Activated naive CD4-positive, alpha-beta T cell treated with anti-CD3 and anti-CD28 coated beads for 36 hours (primary cell): ENCODE data around the gene PTCRA. TPM values are rescaled to one million over a fixed set of nuclear protein-coding genes. Genes with fewer than 3 reads are reported as not detected.

ENCODE experiments used
- CTCF ChIA-PET: fragments of 350-600 bp; sonication (Branson Sonifier 250); formaldehyde crosslinking; loops from one replicate; lab custom pipeline; 2021; ENCODE audit warnings: antibody characterized with exemption; lab: Charles Lee
- DNase-seq: peaks from one replicate; pipeline ENCODE4 v3.0.0-alpha.2; 2020
- H3K27ac Mint-ChIP-seq: one replicate; pipeline ENCODE4 v1.8.0; 2021; ENCODE audit warnings: mild to moderate bottlenecking, mixed read lengths
- H3K27me3 Mint-ChIP-seq: one replicate; pipeline ENCODE4 v1.8.0; 2021; ENCODE audit warnings: low read depth, mixed read lengths
- H3K36me3 Mint-ChIP-seq: one replicate; pipeline ENCODE4 v1.8.0; 2021; ENCODE audit warnings: low read depth, mixed read lengths
- H3K4me1 Mint-ChIP-seq: one replicate; pipeline ENCODE4 v1.8.0; 2021; ENCODE audit warnings: low read depth, mixed read lengths
- H3K4me3 Mint-ChIP-seq: one replicate; pipeline ENCODE4 v1.8.0; 2021; ENCODE audit warnings: mild to moderate bottlenecking, moderate library complexity, mixed read lengths
- H3K9me3 Mint-ChIP-seq: one replicate; pipeline ENCODE4 v1.8.0; 2021; ENCODE audit warnings: mixed read lengths
- intact Hi-C: fragments of 100-400 bp; cut with micrococcal nuclease; formaldehyde crosslinking; loops from one replicate; pipeline ENCODE4 v1.15.1; 2023
- total RNA-seq, 2 experiments: library from RNA; stranded (reverse); gene quantifications; one replicate each; pipeline ENCODE4 v1.2.3, GENCODE V29; 2021

PTCRA gene
- total RNA-seq, 2 experiments from 2014 or later: not detected

DNA sequence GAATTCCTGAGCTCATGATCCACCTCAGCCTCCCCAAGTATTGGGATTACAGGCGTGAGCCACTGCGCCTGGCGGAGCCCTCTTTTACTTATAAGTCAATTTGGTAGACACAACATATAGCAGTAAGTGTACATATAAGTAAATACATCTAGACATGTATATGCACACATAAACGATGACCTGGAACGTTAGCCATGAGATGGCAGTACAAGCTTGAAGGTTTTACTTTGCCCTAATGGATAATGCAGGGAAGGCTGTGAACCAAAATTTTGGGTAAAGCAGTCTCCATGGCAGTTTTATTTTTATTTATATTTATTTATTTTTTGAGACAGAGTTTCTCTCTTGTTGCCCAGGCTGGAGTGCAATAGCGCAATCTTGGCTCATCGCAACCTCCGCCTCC is 42.3 kb downstream of the PTCRA start:
- CTCF ChIA-PET: interaction anchor here (0.6 to 1.6 kb wide), 4 partner anchors 22 to 185 kb away, joined by 3 to 5 read pairs (median 3); no protein-coding TSS in a partner anchor
- DNase-seq: no peak
- Mint-ChIP-seq H3K4me1 (peaks cover 20% of the 10 kb centered on the region), H3K36me3 (peaks cover 6% of the 10 kb centered on the region), H3K27me3 (no peaks in the 10 kb centered on the region), H3K4me3 (no peak overlapping the region), H3K27ac (no peak overlapping the region), H3K9me3 (no peaks in the 10 kb centered on the region)
- intact Hi-C loops: loop anchor here (2.0 kb wide), 1 partner anchor 185 kb away; no protein-coding TSS in a partner anchor

DNA sequence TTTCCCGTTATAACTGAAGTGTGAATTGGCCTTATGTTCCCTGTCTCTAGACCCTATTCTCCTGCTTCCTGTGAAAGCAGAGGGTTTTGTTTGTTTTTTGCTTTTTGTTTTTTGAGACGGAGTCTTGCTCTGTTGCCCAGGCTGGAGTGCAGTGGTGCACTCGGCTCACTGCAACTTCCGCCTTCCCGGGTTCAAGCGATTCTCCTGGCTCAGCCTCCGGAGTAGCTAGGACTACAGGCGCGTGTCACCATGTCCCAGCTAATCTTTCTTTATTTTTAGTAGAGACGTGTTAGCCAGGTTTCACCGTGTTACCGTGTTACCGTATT is 44.0 kb downstream of the PTCRA start:
- CTCF ChIA-PET: interaction anchor here (1.4 kb wide), 1 partner anchor 184 kb away, joined by 6 read pairs; no protein-coding TSS in a partner anchor
- DNase-seq: no peak
- H3K9me3 Mint-ChIP-seq: no peaks in the 10 kb centered on the region
- H3K4me3 Mint-ChIP-seq: peak overlapping the region; percentile 54
- no peaks in the 10 kb centered on the region for H3K27me3 Mint-ChIP-seq
- H3K36me3 Mint-ChIP-seq: peaks cover 9% of the 10 kb centered on the region
- intact Hi-C loops: loop anchor here (2.0 kb wide), 2 partner anchors 59 to 183 kb away; no protein-coding TSS in a partner anchor
- no peak overlapping the region for H3K27ac Mint-ChIP-seq
- peaks cover 20% of the 10 kb centered on the region for H3K4me1 Mint-ChIP-seq

DNA sequence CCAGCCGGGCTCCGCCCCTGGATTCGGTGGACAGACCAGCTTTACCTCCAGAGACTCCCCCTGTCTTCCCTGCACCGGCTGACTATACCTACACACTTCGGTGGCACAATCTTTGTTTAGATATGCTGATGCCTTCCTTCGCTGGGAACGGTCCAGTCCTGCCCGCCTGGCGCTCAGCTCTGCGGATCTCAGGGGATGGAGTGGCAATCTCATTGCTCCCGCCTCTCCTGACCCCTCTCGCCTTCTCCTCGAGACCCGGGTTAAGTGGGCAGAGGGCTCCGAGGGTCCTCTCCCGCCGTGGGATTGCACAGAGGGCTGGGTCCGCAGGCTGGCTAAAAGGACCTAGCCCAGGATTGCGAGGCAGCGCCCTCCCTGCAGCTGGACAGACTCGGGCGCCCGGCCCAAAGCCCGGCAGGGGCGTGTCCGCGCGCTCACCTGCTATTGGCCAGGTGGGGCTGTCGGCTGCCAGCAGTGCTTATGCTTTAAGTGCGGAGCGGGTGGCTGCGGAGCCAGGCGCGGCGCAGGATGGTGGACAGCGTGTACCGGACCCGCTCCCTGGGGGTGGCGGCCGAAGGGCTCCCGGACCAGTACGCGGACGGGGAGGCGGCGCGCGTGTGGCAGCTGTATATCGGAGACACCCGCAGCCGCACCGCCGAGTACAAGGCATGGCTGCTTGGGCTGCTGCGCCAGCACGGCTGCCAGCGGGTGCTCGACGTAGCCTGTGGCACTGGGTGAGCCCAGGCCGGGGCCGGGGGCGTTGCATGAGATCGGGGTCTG is 44.6 kb downstream of the PTCRA start, which contains the start of gene GNMT:
Gene GNMT (plus strand): TSS at position 512 of the 777 bp plus-strand sequence. CDS start 14 bp downstream, at position 526.
- DNase-seq: peak; percentile 34
- Mint-ChIP-seq H3K4me1 (peaks cover 20% of the 10 kb centered on the region), H3K9me3 (no peaks in the 10 kb centered on the region), H3K4me3 (peak within 1 kb of the TSS; percentile 54), H3K27me3 (no peaks in the 10 kb centered on the region), H3K36me3 (peaks cover 12% of the 10 kb centered on the region), H3K27ac (no peak within 1 kb of the TSS)
- CTCF ChIA-PET: interaction anchor here (1.4 kb wide), 1 partner anchor 183 kb away, joined by 6 read pairs; no protein-coding TSS in a partner anchor
- intact Hi-C loops: loop anchor here (2.0 kb wide), 1 partner anchor 60 kb away; no protein-coding TSS in a partner anchor

DNA sequence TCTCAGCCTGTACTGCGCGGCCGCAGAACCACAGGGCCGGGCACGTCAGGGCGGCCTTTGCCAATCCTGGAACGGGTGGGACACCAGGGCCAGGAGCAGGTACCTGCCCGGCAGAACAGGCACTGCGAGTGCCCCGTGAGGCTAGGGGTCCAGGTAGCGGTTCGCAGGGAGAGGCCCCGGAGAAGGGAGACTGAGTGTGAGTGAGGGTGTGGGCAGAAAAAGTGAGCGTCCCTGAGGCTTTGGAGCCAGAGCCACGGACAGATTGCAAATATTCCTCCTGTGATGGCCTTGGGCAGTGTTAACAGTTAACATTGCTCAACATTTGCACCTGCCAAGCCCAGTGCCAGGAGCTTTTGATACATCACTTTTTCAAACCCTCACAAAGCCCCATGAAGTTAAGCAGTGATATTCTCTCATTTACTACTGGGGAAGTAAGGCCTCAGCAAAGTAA is 45.2 kb downstream of the PTCRA start:
- CTCF ChIA-PET: interaction anchor here (1.4 kb wide), 1 partner anchor 183 kb away, joined by 6 read pairs; no protein-coding TSS in a partner anchor
- Mint-ChIP-seq H3K9me3 (no peaks in the 10 kb centered on the region), H3K27me3 (no peaks in the 10 kb centered on the region), H3K27ac (no peak overlapping the region), H3K36me3 (peaks cover 15% of the 10 kb centered on the region), H3K4me1 (peaks cover 20% of the 10 kb centered on the region), H3K4me3 (peak overlapping the region; percentile 54)
- intact Hi-C loops: loop anchor here (2.0 kb wide), 1 partner anchor 60 kb away; no protein-coding TSS in a partner anchor
- DNase-seq: no peak

DNA sequence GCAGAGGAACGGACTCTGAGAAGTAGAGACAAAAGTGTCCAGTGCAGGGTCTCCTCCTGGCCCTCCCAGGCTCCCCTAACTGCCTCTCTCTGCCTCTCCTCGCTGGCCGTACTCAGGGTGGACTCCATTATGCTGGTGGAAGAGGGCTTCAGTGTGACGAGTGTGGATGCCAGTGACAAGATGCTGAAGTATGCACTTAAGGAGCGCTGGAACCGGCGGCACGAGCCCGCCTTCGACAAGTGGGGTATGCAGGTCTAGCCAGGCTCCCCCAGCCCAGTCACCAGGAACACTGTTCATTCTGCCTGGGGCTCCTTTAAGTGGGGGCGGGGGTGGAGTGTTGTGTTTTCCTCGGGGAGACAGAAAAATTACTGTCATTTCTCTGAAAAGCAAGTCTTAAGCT is 46.2 kb downstream of the PTCRA start:
- Mint-ChIP-seq H3K4me1 (peaks cover 20% of the 10 kb centered on the region), H3K4me3 (no peak overlapping the region), H3K27ac (no peak overlapping the region), H3K27me3 (no peaks in the 10 kb centered on the region), H3K36me3 (peaks cover 15% of the 10 kb centered on the region), H3K9me3 (no peaks in the 10 kb centered on the region)
- intact Hi-C loops: no loop called here
- no peak for DNase-seq
- CTCF ChIA-PET: no interaction called here

DNA sequence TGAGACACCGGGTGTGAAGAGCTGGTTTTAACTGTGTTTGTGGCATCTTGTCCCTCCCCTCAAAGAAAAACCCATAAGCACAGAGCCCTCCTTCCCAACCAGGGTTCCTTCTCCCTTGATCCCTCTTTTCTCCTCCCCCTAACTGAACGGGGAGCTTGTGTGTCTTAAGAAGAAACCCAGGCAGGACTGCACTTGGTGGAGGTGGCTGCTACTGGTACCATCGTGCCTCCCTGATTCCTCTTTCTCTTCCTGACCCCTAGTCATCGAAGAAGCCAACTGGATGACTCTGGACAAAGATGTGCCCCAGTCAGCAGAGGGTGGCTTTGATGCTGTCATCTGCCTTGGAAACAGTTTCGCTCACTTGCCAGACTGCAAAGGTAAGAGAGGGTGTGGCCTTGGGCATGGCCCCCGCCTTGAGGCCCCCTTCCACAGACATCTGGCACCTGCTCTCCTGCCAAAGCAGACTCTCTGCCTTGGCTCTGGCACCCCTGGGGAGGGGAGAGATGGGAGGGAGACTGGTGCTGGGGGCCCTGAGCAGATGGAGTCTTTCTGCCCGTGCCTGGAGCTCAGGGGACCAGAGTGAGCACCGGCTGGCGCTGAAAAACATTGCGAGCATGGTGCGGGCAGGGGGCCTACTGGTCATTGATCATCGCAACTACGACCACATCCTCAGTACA is 46.8 kb downstream of the PTCRA start:
- CTCF ChIA-PET: interaction anchor here (0.5 to 1.3 kb wide), 3 partner anchors 28 to 52 kb away, joined by 3 to 4 read pairs (median 3); no protein-coding TSS in a partner anchor
- peaks cover 15% of the 10 kb centered on the region for H3K36me3 Mint-ChIP-seq
- H3K4me1 Mint-ChIP-seq: peaks cover 20% of the 10 kb centered on the region
- no peak overlapping the region for H3K4me3 Mint-ChIP-seq
- H3K9me3 Mint-ChIP-seq: no peaks in the 10 kb centered on the region
- no peak for DNase-seq
- intact Hi-C loops: no loop called here
- H3K27me3 Mint-ChIP-seq: no peaks in the 10 kb centered on the region
- H3K27ac Mint-ChIP-seq: no peak overlapping the region

DNA sequence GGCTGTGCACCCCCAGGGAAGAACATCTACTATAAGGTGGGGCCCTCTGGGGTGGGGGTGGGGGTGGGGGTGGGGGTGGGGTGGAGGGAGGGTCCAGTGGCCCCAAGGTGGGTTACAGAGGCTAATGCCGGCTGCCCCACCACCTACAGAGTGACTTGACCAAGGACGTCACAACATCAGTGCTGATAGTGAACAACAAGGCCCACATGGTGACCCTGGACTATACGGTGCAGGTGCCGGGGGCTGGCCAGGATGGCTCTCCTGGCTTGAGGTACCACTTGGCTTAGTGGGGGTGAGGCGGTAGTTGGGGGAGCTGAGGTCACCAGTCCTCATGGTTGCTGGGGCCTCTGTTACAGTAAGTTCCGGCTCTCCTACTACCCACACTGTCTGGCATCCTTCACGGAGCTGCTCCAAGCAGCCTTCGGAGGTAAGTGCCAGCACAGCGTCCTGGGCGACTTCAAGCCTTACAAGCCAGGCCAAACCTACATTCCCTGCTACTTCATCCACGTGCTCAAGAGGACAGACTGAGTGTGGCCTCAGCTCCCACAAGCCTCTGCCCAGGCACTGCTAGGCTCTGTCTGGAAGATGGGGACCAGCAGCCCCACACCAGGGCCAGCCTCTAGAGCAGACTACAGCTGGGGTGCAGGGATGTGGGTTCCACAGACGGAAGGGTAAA is 47.5 kb downstream of the PTCRA start:
- CTCF ChIA-PET: interaction anchor here (0.5 to 2.0 kb wide), 3 partner anchors 16 to 53 kb away, joined by 3 to 6 read pairs (median 3); partner anchors contain the start of gene PEX6
- H3K4me3 Mint-ChIP-seq: no peak overlapping the region
- peaks cover 15% of the 10 kb centered on the region for H3K36me3 Mint-ChIP-seq
- H3K27ac Mint-ChIP-seq: no peak overlapping the region
- peaks cover 20% of the 10 kb centered on the region for H3K4me1 Mint-ChIP-seq
- intact Hi-C loops: no loop called here
- H3K9me3 Mint-ChIP-seq: no peaks in the 10 kb centered on the region
- no peak for DNase-seq
- no peaks in the 10 kb centered on the region for H3K27me3 Mint-ChIP-seq

DNA sequence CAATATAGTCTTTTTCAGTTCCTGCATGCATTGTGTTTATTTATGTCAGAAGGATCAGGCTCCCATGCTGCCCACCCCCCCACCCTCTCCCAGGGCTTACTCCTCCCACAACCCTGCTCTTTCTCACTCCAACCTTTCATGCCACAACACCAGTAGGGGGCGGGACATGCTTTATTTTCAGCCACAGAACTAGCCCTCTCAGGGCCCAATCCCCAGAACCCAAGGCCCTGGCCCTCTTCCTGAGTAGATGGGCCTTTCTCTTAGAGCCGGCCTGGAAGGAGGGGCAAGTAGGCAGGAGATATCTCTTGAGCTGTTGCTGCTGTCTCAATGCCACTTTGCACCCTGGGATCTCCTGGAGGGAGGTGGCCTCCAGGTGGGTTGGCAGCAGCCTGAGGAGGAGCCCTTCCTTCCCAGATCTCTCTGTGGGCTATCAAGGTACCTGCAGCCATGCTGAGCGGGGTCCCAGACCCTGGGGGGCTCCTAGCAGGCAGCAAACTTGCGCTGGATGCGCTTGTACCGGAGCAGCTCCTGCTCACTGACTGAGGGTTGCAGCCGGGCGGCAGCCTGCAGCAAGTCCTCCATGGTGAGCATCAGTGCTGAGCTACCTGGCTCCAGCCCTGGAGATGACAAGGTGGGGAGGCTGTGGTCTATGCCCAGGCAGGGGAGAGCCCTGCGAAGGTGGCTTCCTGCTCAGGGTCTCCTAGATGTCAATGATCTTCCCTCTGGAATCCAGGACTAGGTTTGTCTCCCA is 48.2 kb downstream of the PTCRA start:
- intact Hi-C loops: loop anchor here (1.0 kb wide), 1 partner anchor 179 kb away; no protein-coding TSS in a partner anchor
- peaks cover 15% of the 10 kb centered on the region for H3K36me3 Mint-ChIP-seq
- peak; percentile 72 for DNase-seq
- H3K4me1 Mint-ChIP-seq: peaks cover 20% of the 10 kb centered on the region
- CTCF ChIA-PET: interaction anchor here (1.1 to 2.0 kb wide), 3 partner anchors 15 to 185 kb away, joined by 4 to 6 read pairs (median 4); partner anchors contain the start of gene PEX6
- H3K9me3 Mint-ChIP-seq: no peaks in the 10 kb centered on the region
- no peak overlapping the region for H3K4me3 Mint-ChIP-seq
- H3K27ac Mint-ChIP-seq: no peak overlapping the region
- H3K27me3 Mint-ChIP-seq: no peaks in the 10 kb centered on the region

DNA sequence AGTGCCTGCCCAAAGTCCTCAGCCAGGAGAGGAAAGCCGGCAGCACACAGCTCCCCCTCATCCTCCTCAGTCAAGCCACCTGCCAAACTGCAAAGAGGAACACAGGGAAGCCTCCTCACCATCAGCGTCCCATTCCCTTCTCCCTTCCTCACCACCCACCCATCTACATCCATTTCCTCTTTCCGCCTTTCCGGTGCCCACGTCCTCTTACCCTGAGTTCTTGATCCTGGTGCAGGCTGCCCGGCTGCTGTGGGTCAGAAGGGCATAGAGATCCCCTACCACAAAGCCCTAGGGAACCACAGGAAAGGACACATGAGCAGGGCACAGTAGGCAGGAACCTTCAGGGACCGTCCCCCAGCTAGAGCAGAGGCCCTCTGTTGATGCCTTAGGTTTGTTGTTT is 50.7 kb downstream of the PTCRA start:
- Mint-ChIP-seq H3K4me3 (no peak overlapping the region), H3K4me1 (peaks cover 15% of the 10 kb centered on the region), H3K36me3 (peaks cover 17% of the 10 kb centered on the region), H3K27ac (no peak overlapping the region), H3K27me3 (no peaks in the 10 kb centered on the region), H3K9me3 (no peaks in the 10 kb centered on the region)
- CTCF ChIA-PET: no interaction called here
- intact Hi-C loops: no loop called here
- no peak for DNase-seq

DNA sequence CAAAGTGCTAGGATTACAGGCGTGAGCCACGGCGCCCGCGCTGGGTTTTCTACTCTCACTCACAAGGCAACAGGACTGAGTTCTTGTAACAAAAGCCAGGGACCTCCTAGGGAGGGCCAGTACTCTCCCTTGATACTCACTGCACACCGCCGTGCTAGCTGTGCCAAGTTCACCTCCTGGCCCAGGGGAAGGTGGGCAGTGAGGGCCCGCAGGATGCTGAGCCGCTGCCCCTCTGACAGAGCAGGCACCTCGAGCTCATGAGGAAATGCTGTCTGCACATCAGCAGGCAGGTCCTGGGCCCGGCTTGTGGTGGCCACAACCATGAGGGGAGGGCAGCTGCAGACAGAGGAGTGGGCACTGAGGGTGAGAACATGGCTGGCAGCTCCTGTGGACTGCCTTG is 51.4 kb downstream of the PTCRA start:
- CTCF ChIA-PET: no interaction called here

DNA sequence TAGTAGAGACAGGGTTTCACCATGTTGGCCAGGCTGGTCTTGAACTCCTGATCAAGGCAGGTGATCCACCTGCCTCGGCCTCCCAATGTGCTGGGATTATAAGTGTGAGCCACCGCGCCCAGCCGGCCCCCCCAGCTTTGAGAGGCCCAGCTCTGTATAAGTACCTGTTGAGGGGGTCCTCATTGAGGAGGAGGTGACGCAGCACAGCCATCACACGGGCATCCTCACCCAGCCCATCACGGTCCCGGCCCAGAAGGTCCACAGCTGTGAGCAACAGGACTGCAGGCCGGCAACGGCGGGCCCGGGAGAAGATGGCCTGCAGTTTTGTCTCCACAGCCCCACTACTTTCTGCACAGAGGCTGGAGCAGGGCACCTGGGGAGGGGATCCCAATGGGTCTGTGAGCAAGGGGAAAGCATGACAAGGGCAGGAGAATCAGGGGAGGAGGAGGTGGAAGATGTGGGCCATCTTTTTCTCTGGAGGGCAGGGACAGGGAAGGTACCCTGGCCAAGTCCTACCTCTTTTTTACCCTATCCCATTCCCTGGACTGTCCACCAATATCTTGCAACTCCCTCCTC is 52.4 kb downstream of the PTCRA start:
- intact Hi-C loops: no loop called here
- no peak for DNase-seq
- Mint-ChIP-seq H3K27me3 (no peaks in the 10 kb centered on the region), H3K4me1 (peaks cover 12% of the 10 kb centered on the region), H3K9me3 (no peaks in the 10 kb centered on the region), H3K36me3 (peaks cover 14% of the 10 kb centered on the region), H3K27ac (no peak overlapping the region), H3K4me3 (no peak overlapping the region)
- CTCF ChIA-PET: no interaction called here

More for the DNA sequence above, 51.4 kb downstream of the PTCRA start:
- no peaks in the 10 kb centered on the region for H3K9me3 Mint-ChIP-seq
- H3K4me3 Mint-ChIP-seq: no peak overlapping the region
- no peaks in the 10 kb centered on the region for H3K27me3 Mint-ChIP-seq
- H3K36me3 Mint-ChIP-seq: peaks cover 17% of the 10 kb centered on the region
- intact Hi-C loops: no loop called here
- H3K27ac Mint-ChIP-seq: no peak overlapping the region
- DNase-seq: no peak
- peaks cover 13% of the 10 kb centered on the region for H3K4me1 Mint-ChIP-seq
